H4 (cell line): ENCODE data around the gene SCYL2. TPM values are rescaled to one million over a fixed set of nuclear protein-coding genes. Genes with fewer than 3 reads are reported as not detected.

Source experiments
- DNase-seq: peaks from one replicate; pipeline ENCODE4 v3.0.0-alpha.2; 2015; ENCODE audit warnings: low spot score
- total RNA-seq: library from RNA; depleted of rRNA; stranded (reverse); fragments of >200 nt; shearing (Covaris generic); gene quantifications from 2 replicates; pipeline ENCODE4 v1.2.3, GENCODE V29; 2014; rRNA removed

SCYL2 gene
- total RNA-seq, 1 experiment from 2014 or later: 35.7 TPM

DNA sequence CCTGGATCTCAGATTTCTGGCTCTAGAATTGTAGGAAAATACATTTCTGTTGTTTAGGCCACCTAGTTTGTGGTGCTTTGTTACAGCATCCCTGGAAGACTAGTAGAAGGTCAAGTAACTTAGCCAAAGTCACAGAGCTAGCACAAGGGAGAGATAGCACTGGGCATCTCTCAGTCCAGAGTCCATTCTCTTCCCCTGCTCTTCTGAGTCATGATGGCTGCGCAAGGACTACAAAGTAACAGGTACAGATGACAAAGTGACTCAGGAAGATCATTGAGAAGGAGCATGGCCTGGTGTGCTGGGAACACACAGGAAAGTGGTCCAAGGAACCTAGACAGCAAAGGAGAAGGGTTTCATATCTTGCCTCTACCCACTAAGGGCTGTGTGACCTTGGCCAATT, 109.2 kb downstream of the SCYL2 start:
- DNase-seq: no peak

DNA sequence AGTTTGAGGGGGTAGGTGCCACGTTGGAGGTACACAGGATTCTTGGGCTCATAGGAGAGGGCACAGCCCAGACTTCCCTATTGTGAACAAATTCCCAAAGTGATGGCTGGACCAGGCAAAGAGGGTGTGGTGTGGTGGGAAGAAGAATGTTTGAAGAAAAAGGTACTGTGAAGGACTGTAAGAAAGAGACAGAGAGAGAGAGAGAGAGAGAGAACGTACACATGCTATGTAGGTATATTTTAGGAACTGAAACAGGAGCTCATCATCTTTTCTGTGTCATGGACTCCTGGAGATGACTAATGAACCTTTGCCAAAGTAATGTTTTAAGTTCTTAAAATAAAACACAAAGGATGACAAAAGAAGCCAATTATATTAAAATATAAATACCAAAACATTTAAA, 114.4 kb downstream of the SCYL2 start:
- DNase-seq: no peak

GRCh38 chr12:100382338-100382737, 115.4 kb downstream of the SCYL2 start:
- DNase-seq: peak; percentile 11

DNA sequence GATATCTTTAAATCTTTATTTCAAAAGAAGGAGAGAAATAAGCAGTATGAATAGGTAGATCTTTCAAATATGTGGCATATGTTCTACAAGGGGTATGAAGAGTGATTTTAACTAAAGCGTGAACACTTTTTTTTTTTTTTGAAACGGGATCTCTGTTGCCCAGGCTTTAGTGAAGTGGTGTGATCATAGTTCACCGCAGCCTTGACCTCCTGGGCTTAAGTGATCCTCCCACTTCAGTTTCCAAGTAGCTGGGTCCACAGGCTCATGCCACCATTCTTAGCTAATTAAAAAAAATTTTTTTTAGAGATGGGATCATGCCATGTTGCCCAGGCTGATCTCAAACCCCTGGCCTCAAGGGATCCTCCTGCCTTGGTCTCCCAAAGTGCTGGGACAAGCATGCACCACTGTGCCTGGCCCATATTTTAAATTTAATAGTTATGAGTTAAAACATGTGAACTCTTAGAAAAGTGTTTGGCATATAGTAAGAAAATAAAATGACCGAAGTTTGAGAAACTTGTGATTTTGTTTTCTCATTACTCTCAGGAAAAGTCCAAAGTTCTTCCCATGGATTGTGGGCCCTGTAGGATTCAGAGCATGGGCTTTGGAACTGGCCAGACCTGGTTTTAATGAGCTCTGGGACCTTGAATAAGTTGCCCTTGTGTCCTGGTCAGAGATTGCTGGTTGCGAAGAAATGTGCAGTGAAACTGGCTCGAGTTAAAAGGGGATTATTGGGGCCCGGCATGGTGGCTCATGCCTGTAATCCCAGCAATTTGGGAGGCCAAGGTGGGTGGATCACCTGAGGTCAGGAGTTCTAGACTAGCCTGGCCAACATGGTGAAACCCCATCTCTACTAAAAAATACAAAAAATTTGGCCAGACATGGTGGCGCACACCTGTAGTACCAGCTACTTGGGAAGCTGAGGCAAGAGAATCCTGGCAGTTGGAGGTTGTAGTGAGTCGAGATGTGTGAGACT, 116.9 kb downstream of the SCYL2 start:
- no peak for DNase-seq

DNA sequence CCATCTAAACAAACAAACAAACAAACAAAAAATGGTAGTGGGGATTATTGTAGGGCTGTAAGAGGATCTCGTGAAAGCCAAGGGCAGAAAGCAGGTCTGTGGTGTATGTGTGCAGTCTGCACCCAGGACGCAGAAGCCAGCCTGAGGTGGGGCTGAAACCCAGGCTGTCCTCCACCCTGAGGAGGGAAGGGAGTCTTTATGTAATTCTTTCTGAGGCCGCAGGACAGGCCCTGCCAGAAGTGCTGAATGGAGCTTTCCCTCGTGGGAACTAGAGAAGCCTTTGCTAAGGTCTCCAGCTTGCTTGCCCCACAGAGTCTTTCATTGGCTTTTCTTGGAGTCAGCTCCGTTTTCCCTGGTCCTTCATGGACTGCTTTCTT, 117.6 kb downstream of the SCYL2 start:
- no peak for DNase-seq

- no peak for DNase-seq
Measured at GRCh38 chr12:100388382-100388781, 121.4 kb downstream of the SCYL2 start.

Other genes with a start within 250 kb of the SCYL2 start
- gene BLTP3B, start 124.3 kb upstream of the SCYL2 start, total RNA-seq: 13.3 and 18.7 TPM in 2 replicates
- 24.6 and 34.3 TPM in 2 replicates for gene ACTR6, start 66.4 kb upstream of the SCYL2 start, total RNA-seq
- gene DEPDC4, start 98 bp upstream of the SCYL2 start, total RNA-seq: 2.3 and 2.5 TPM in 2 replicates
- not detected in 2 replicates for gene SLC17A8, start 89.9 kb downstream of the SCYL2 start, total RNA-seq
- gene NR1H4, start 206.7 kb downstream of the SCYL2 start, total RNA-seq: 1.5 and 2.3 TPM in 2 replicates